Natural killer cell (primary cell): ENCODE data around the gene AIFM3. TPM values are rescaled to one million over a fixed set of nuclear protein-coding genes. Genes with fewer than 3 reads are reported as not detected.

Experiments
- ATAC-seq, 3 donors: fragments of 150-1000 bp in 2 of 3; fragments of 200-7000 bp in 1 of 3; cut with Tn5 transposase; 1 replicate in 1 of 3; 2 replicates in 2 of 3; pipeline ENCODE4 v1.10.0; 2021; ENCODE audit warnings: mild to moderate bottlenecking in 2 of 3, moderate library complexity in 2 of 3
- DNase-seq, 2 donors: peaks; one replicate each; pipeline versions ENCODE4 v3.0.0 to v3.0.0-alpha.2; 2013 to 2021; ENCODE audit warnings: mixed read lengths in 1 of 2
- H3K27ac ChIP-seq: one replicate; pipeline ENCODE4 v1.5.1; 2013; ENCODE audit warnings: mild to moderate bottlenecking, low read length
- H3K27me3 ChIP-seq: one replicate; pipeline ENCODE4 v1.6.1; 2013; ENCODE audit warnings: low read length; ENCODE audit not compliant: control insufficient read depth, insufficient read depth
- H3K36me3 ChIP-seq: one replicate; pipeline ENCODE4 v1.6.1; 2013; ENCODE audit warnings: low read length; ENCODE audit not compliant: control insufficient read depth, insufficient read depth
- H3K4me1 ChIP-seq: one replicate; pipeline ENCODE4 v1.6.1; 2013; ENCODE audit warnings: low read length; ENCODE audit not compliant: control insufficient read depth, insufficient read depth
- H3K4me3 ChIP-seq: one replicate; pipeline ENCODE4 v1.5.1; 2013; ENCODE audit warnings: low read length
- H3K9me3 ChIP-seq: one replicate; pipeline ENCODE4 v1.6.1; 2013; ENCODE audit warnings: low read length; ENCODE audit not compliant: control insufficient read depth, insufficient read depth
- H3K27ac Mint-ChIP-seq, 2 donors: one replicate each; pipeline ENCODE4 v1.8.0; 2022; ENCODE audit warnings: mild to moderate bottlenecking in 2 of 2, mixed read lengths in 2 of 2, moderate library complexity in 1 of 2
- H3K27me3 Mint-ChIP-seq, 2 donors: one replicate each; pipeline ENCODE4 v1.8.0; 2022; ENCODE audit warnings: low read depth in 2 of 2, mixed read lengths in 2 of 2
- H3K36me3 Mint-ChIP-seq: one replicate; pipeline ENCODE4 v1.8.0; 2022; ENCODE audit warnings: mixed read lengths
- H3K4me1 Mint-ChIP-seq, 2 donors: one replicate each; pipeline ENCODE4 v1.8.0; 2022; ENCODE audit warnings: mixed read lengths in 2 of 2
- H3K4me3 Mint-ChIP-seq: one replicate; pipeline ENCODE4 v1.8.0; 2022; ENCODE audit warnings: mild to moderate bottlenecking, moderate library complexity, mixed read lengths
- H3K9me3 Mint-ChIP-seq, 2 donors: one replicate each; pipeline ENCODE4 v1.8.0; 2022; ENCODE audit warnings: mixed read lengths in 2 of 2
- WGBS: methylation state at CpG from one replicate; pipeline ENCODE4 v1.1.7; 2013; ENCODE audit warnings: missing lambda C conversion rate; ENCODE audit not compliant: insufficient coverage; 5-methylcytosine and 5-hydroxymethylcytosine counted together
- intact Hi-C: fragments of 100-400 bp; cut with micrococcal nuclease; formaldehyde crosslinking; loops from one replicate; pipeline ENCODE4 v1.14.2; 2022
- total RNA-seq, 4 donors: library from RNA; stranded (reverse); fragments of 120-200 nt in 1 of 4; gene quantifications; one replicate each; pipeline versions ENCODE4 v1.2.3 to v1.2.4, GENCODE V29; 2013 to 2022
- TF ChIP-seq, protein P1 (sequence below): fragments of 200-600 bp; IDR thresholded peaks from one replicate; pipeline ENCODE4 v1.8.0; 2022; ENCODE audit warnings: antibody characterized with exemption

AIFM3 gene
- total RNA-seq, 3 donors from 2014 or later (not counting 1 experiment from before 2014, with no cell fraction given): 1.5 to 2.3 (median 2.2) TPM

DNA sequence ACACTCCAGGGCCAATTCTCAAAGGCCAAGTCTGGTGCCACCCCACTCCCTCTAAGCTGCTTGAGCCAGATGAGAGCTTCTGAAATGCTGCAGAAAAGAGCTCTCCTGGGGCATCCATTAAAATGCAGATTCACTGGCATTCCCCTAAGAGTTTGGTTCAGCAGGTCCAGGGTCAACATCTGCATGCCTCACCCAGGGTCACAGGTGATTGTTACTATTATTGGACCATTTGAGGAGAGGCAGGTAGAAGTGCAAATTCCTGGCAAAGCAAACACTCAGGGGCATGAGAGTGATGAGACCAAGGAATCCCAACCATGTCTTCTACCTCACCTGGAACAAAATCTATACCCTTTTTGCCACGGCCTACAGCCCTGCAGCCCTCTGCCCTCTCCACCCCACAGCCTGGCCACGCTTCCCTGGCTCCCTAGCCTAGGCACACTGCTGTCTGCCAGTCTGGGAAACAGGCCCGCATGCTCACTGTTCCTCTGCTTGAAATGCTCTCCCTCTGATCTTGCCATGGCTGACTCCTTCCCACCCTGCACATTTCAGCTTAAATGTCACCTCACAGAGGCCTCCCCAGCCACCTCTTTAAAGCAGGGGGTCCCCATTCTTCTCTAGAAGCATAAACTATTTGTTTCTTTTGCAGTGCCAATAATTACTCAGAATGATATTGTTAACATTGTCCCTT is 43.5 kb downstream of the AIFM3 start:
- WGBS: 97% methylated on average over 3 of the region's 3 CpGs
- Histone ChIP-seq H3K27me3 (no peaks in the 10 kb centered on the region), H3K27ac (no peak overlapping the region), H3K9me3 (no peaks in the 10 kb centered on the region), H3K4me1 (peaks cover 23% of the 10 kb centered on the region), H3K36me3 (no peaks in the 10 kb centered on the region), H3K4me3 (no peak overlapping the region)
- Mint-ChIP-seq H3K9me3 (no peaks in the 10 kb centered on the region), H3K4me1 (peaks cover 16 to 23% of the 10 kb centered on the region in 2 donors), H3K36me3 (no peaks in the 10 kb centered on the region), H3K4me3 (no peak overlapping the region), H3K27ac (peak overlapping the region in 1 of 2 donors; percentile 25), H3K27me3 (no peaks in the 10 kb centered on the region)
- ATAC-seq (no peak), DNase-seq (no peak)
- TF ChIP-seq, protein P1, sequence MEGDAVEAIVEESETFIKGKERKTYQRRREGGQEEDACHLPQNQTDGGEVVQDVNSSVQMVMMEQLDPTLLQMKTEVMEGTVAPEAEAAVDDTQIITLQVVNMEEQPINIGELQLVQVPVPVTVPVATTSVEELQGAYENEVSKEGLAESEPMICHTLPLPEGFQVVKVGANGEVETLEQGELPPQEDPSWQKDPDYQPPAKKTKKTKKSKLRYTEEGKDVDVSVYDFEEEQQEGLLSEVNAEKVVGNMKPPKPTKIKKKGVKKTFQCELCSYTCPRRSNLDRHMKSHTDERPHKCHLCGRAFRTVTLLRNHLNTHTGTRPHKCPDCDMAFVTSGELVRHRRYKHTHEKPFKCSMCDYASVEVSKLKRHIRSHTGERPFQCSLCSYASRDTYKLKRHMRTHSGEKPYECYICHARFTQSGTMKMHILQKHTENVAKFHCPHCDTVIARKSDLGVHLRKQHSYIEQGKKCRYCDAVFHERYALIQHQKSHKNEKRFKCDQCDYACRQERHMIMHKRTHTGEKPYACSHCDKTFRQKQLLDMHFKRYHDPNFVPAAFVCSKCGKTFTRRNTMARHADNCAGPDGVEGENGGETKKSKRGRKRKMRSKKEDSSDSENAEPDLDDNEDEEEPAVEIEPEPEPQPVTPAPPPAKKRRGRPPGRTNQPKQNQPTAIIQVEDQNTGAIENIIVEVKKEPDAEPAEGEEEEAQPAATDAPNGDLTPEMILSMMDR: no peak
- intact Hi-C loops: loop anchor here (5.0 kb wide), 1 partner anchor 93 kb away; the partner anchor contains the start of gene CRKL

DNA sequence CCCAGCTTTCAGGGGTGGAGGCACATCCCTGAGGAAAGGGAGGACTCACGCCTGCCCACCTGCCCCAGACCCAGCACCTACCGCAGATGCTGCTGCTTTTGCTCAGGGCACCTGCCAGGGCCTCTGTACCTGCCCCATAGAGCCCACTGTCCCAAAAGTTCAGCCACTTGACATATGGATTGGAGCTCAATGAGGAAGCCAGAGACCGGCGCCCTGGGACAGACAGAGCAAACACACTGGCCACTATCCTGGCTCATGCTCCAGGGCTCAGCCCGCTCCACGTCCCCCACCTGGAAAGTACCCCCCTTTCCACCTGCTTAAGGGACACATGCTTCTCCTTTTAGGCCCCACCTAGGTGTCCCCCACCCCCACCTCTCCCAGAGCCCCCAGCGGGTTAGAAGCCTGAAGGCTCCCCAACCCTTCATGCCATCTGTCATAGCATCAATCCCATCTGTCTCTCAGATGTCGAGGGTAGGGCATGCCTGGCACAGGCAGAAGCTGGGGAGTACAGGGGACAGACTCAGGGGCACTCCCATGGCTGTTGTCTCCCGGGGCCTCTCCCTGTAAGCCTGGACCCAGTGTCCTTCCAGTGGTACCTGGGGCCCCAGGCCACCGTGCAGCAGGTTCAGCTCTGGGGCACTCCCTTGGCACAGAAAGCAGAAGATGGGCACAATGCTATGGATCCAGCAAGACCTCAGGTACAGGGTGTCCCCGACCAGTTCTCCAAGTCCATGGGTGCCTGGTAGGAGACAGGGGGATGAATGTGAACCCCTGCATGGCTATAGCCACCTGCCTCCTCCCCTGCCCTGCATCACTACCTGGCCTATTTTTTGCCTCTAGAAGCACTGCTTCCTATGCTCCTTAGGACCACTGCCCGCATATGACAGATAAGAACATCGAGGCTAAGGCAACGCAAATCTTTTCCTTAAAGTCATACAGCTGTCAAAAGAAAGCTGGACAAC is 45.7 kb downstream of the AIFM3 start:
- Histone ChIP-seq H3K4me1 (peaks cover 29% of the 10 kb centered on the region), H3K27me3 (no peaks in the 10 kb centered on the region), H3K36me3 (no peaks in the 10 kb centered on the region), H3K4me3 (no peak overlapping the region), H3K27ac (peak overlapping the region; percentile 90), H3K9me3 (no peaks in the 10 kb centered on the region)
- H3K4me3 Mint-ChIP-seq: peak overlapping the region; percentile 95
- ATAC-seq (no peak), DNase-seq (no peak)
- intact Hi-C loops: loop anchor here (5.0 kb wide), 1 partner anchor 95 kb away; the partner anchor contains the start of gene CRKL
- WGBS: 93% methylated on average over 14 of the region's 14 CpGs
- H3K36me3 Mint-ChIP-seq: no peaks in the 10 kb centered on the region
- peak overlapping the region; percentile 95 to 97 for H3K27ac Mint-ChIP-seq
- no peaks in the 10 kb centered on the region for H3K9me3 Mint-ChIP-seq
- peaks cover 16 to 31% of the 10 kb centered on the region in 2 donors for H3K4me1 Mint-ChIP-seq
- H3K27me3 Mint-ChIP-seq: no peaks in the 10 kb centered on the region
- TF ChIP-seq, protein P1: no peak

DNA sequence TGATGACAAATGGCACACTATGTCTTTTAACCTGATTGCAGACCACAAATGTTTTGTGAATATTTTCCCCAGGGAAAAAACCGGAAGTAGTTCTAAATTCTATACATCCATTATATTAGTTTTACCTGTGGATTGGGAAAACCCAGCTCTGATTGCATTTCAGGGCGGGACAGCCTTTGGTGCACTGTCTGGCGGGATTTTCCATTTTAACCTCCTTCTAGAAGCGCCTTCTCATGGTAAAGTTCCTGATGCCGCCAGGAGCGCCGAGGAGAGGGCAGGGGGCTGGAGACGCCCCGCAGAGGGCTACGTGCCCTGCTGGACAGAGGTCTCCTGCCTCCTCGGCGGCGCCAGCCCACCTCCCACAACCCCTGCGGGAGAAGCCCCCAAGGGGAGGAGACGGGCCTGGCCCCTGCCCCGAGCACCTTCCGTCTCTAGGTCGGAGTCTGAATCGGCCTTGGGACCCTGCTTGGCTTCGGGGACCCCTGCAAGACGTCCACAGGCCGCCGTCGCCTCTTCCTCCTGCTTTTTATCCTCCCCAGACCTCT is 46.7 kb downstream of the AIFM3 start:
- no peaks in the 10 kb centered on the region for H3K9me3 ChIP-seq
- no peaks in the 10 kb centered on the region for H3K27me3 ChIP-seq
- peak in 1 of 2 donors; percentile 44 for DNase-seq
- 19% methylated on average over 23 of the region's 24 CpGs for WGBS
- H3K9me3 Mint-ChIP-seq: no peaks in the 10 kb centered on the region
- H3K36me3 ChIP-seq: no peaks in the 10 kb centered on the region
- H3K27ac Mint-ChIP-seq: peak overlapping the region; percentile 95 to 97
- H3K36me3 Mint-ChIP-seq: no peaks in the 10 kb centered on the region
- TF ChIP-seq, protein P1: no peak
- no peak for ATAC-seq
- H3K27ac ChIP-seq: peak overlapping the region; percentile 90
- peaks cover 29% of the 10 kb centered on the region for H3K4me1 ChIP-seq
- H3K4me3 Mint-ChIP-seq: peak overlapping the region; percentile 95
- intact Hi-C loops: loop anchor here (1.0 to 5.0 kb wide), 2 partner anchors 11 to 96 kb away; partner anchors contain the start of genes CRKL and THAP7
- H3K4me3 ChIP-seq: peak overlapping the region; percentile 49
- peaks cover 16 to 31% of the 10 kb centered on the region in 2 donors for H3K4me1 Mint-ChIP-seq
- no peaks in the 10 kb centered on the region for H3K27me3 Mint-ChIP-seq
